OCI-LY1 (cell line): ENCODE measurements around the gene CEP131.

ENCODE experiments used
- EZH2 ChIP-seq: fragments of 200-600 bp; sonication (generic), shearing (Covaris generic); IDR thresholded peaks from 2 replicates; pipeline ENCODE4 v1.8.0; 2017; ENCODE audit warnings: borderline replicate concordance, mixed run types, mild to moderate bottlenecking, antibody characterized with exemption, low read length, moderate library complexity, mixed read lengths
- TF ChIP-seq, protein P1 (sequence below): fragments of 200-600 bp; sonication (generic), shearing (Covaris generic); IDR thresholded peaks from 2 replicates; pipeline ENCODE4 v1.5.1; 2017; ENCODE audit warnings: mild to moderate bottlenecking, antibody characterized with exemption, low read length, moderate library complexity, mixed read lengths

DNA sequence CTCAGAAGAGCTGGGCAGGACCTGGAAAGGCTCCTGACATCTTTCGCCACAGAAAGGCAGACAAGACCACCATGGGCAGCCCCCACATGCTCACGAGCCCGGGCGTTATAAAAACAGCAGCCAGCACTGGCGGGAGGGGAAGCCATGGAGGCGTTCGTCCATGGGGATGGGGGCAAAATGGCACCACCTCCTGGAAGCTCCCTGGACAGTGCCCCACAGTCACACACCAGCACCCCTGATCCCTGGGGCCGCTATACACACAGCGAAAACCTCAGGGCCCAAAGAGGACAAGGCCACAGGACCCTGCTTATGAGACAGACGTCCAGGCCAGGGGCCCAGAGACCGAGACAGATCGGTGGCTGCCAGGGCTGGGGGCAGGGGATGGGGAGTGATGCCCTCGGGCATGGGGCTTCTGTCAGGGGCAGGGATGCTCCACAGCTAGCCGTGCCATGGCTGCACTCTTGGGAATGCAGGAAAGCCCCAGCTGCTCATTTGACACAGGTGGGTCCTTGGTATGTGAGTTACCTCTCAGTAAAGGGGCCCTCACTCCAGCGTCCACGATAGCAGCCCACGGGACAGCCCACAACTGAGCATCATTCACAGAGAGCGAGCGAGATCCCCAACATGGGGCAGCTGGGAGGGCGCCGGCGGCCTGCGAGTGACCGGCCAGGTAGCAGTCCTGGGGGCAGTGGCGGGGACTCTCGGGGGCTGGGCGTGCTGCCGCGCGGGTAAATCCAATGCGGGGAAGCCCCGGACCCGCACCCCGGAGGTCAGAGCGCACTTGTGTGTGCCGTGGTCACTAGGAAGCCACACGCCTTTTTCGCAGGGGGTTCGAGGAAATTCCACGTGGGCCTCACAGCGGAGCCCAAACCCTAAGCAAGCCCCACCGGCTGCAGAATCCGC lies 63.8 kb downstream of the CEP131 start:
- TF ChIP-seq, protein P1, sequence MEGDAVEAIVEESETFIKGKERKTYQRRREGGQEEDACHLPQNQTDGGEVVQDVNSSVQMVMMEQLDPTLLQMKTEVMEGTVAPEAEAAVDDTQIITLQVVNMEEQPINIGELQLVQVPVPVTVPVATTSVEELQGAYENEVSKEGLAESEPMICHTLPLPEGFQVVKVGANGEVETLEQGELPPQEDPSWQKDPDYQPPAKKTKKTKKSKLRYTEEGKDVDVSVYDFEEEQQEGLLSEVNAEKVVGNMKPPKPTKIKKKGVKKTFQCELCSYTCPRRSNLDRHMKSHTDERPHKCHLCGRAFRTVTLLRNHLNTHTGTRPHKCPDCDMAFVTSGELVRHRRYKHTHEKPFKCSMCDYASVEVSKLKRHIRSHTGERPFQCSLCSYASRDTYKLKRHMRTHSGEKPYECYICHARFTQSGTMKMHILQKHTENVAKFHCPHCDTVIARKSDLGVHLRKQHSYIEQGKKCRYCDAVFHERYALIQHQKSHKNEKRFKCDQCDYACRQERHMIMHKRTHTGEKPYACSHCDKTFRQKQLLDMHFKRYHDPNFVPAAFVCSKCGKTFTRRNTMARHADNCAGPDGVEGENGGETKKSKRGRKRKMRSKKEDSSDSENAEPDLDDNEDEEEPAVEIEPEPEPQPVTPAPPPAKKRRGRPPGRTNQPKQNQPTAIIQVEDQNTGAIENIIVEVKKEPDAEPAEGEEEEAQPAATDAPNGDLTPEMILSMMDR = no peak
- TF ChIP-seq EZH2 = no peak
